Esophagus mucosa (tissue), 1 donor: ENCODE measurements around the gene UBASH3B. TPM values are rescaled to one million over a fixed set of nuclear protein-coding genes. Genes with fewer than 3 reads are reported as not detected.

Experiments
- ATAC-seq: fragments of 200-7000 bp; cut with Tn5 transposase; one replicate; pipeline ENCODE4 v1.9.1; 2020
- total RNA-seq: library from RNA; stranded (reverse); gene quantifications from one replicate; pipeline ENCODE4 v1.2.4, GENCODE V29; 2023
- donor health status: DM: yes; HTN: yes; CAD: no.

UBASH3B gene
- total RNA-seq, 1 donor from 2014 or later = 13.9 TPM

GRCh38 chr11:122788781-122789535 is 133.4 kb downstream of the UBASH3B start:
- no peak for ATAC-seq

GRCh38 chr11:122789907-122790306 is 134.4 kb downstream of the UBASH3B start:
- ATAC-seq = no peak

- ATAC-seq = no peak
Measured at GRCh38 chr11:122791411-122791810, 135.9 kb downstream of the UBASH3B start.

GRCh38 chr11:122791836-122792235 is 136.3 kb downstream of the UBASH3B start:
- ATAC-seq = peak; percentile 68

- no peak for ATAC-seq
Measured at GRCh38 chr11:122793515-122793914, 138.0 kb downstream of the UBASH3B start.

- no peak for ATAC-seq
Measured at GRCh38 chr11:122795307-122795706, 139.8 kb downstream of the UBASH3B start.

GRCh38 chr11:122796128-122796717 is 140.7 kb downstream of the UBASH3B start:
- ATAC-seq = peak; percentile 77

GRCh38 chr11:122797651-122798050 is 142.1 kb downstream of the UBASH3B start:
- no peak for ATAC-seq

GRCh38 chr11:122799406-122800105 is 144.0 kb downstream of the UBASH3B start:
- ATAC-seq = no peak

GRCh38 chr11:122802876-122803275 is 147.4 kb downstream of the UBASH3B start:
- no peak for ATAC-seq

- peak; percentile 95 for ATAC-seq
Measured at GRCh38 chr11:122803306-122803705, 147.8 kb downstream of the UBASH3B start.

- ATAC-seq = peak; percentile 89
Measured at GRCh38 chr11:122803716-122804115, 148.2 kb downstream of the UBASH3B start.

GRCh38 chr11:122804161-122804560 is 148.6 kb downstream of the UBASH3B start:
- ATAC-seq = peak; percentile 61

GRCh38 chr11:122804796-122805195 is 149.3 kb downstream of the UBASH3B start:
- peak; percentile 34 for ATAC-seq

GRCh38 chr11:122807731-122808477 is 152.4 kb downstream of the UBASH3B start:
- no peak for ATAC-seq

GRCh38 chr11:122808478-122808869 is 153.0 kb downstream of the UBASH3B start:
- no peak for ATAC-seq

GRCh38 chr11:122809866-122810265 is 154.3 kb downstream of the UBASH3B start:
- no peak for ATAC-seq

- no peak for ATAC-seq
Measured at GRCh38 chr11:122811721-122812120, 156.2 kb downstream of the UBASH3B start.

- no peak for ATAC-seq
Measured at GRCh38 chr11:122812638-122813037, 157.1 kb downstream of the UBASH3B start.

GRCh38 chr11:122813176-122813893 is 157.8 kb downstream of the UBASH3B start:
- no peak for ATAC-seq

- ATAC-seq = no peak
Measured at GRCh38 chr11:122813894-122814270, 158.4 kb downstream of the UBASH3B start.

GRCh38 chr11:122814401-122814800 is 158.9 kb downstream of the UBASH3B start:
- ATAC-seq = no peak
